GM12864 (cell line): ENCODE results near the gene PTK6.

Experiments used
- DNase-seq: peaks from one replicate; pipeline ENCODE4 v3.0.0-alpha.2; 2011; ENCODE audit warnings: low read depth
- H3K4me3 ChIP-seq: 2 replicates; pipeline ENCODE4 v1.5.1; 2011; ENCODE audit warnings: mild to moderate bottlenecking, low read depth, low read length, control low read depth
- CTCF ChIP-seq: IDR thresholded peaks from 2 replicates; pipeline ENCODE4 v1.5.1; 2011; ENCODE audit warnings: low read depth, mild to moderate bottlenecking, moderate library complexity, low read length, control low read depth, inconsistent platforms; ENCODE audit errors: missing control alignments

Gene PTK6

GRCh38 chr20:63567386-63568169 is 30.4 kb upstream of the PTK6 start:
- H3K4me3 ChIP-seq, result no peak overlapping the region
- TF ChIP-seq CTCF, result no peak
- peak; percentile 63 for DNase-seq

- no peak for DNase-seq
- H3K4me3 ChIP-seq, result no peak overlapping the region
- no peak for TF ChIP-seq CTCF
Observed at GRCh38 chr20:63567136-63567385, 29.9 kb upstream of the PTK6 start.

DNA sequence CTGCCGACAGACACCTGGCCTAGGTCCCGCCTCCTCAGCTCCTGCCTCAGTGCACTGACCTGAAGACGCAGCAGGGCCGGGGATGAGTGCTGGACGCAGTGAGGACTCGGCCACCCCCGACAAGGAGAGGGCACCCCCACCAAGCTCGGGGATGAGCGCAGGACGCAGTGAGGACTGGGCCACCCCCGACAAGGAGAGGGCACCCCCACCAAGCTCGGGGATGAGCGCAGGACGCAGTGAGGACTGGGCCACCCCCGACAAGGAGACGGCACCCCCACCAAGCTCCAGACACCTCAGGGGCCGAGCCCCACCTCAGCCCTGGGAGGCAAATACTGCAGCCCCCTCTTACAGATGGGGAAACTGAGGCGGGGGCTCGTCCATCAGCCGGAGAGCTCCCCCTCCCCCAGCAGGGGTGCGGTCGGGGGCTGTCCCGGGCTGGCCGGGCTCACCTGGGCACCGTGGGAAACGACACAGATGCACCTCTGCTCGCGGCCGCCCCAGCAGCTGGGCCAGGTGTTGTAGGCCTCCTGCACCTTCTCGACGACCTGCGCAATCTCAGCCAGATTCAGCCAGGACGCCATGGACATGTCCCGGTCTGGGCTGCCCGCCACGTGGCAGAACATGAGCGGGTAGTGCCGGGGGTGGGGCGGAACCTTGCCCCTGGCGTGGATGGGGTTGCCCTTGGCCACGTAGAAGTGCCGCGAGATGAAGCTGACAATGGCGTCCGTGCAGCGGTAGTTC is 29.4 kb upstream of the PTK6 start:
- TF ChIP-seq CTCF, result no peak
- H3K4me3 ChIP-seq, result no peak overlapping the region
- DNase-seq, result no peak

- H3K4me3 ChIP-seq, result no peak overlapping the region
- no peak for TF ChIP-seq CTCF
- no peak for DNase-seq
Observed at GRCh38 chr20:63565699-63566335, 28.6 kb upstream of the PTK6 start.

DNA sequence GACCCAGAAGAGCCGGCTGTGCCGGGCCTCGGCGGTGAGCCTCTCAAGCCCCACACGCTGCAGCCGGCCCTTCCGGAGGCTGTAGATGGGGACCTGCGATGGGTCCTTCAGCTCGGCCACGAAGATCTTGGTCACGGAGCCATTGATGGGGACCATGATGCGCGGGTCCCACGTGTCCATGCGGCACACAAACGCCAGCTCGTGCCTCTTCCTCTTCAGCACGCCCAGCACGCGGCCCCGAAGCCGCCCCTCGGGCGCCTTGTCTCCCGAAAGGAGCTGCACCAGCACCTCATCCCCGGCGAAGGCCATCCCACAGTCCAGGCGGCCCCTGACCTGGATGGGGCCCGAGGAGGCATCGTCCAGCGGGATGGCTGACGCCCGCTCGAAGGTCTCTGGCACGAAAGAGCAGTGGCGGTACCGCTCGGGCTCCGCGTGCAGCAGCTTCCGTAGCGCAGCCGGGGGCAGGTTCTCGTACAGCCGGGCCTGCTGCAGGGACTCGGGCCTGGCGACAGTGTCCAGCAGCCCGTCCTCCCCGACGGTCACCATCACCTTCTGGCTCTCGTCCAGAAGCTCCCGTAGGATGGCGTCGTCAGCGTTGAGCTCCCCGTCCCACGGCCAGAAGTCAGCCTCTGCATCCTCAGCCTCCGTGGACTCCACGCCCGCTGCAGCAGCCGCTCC is 28.0 kb upstream of the PTK6 start:
- TF ChIP-seq CTCF, result no peak
- H3K4me3 ChIP-seq, result no peak overlapping the region
- DNase-seq, result no peak

DNA sequence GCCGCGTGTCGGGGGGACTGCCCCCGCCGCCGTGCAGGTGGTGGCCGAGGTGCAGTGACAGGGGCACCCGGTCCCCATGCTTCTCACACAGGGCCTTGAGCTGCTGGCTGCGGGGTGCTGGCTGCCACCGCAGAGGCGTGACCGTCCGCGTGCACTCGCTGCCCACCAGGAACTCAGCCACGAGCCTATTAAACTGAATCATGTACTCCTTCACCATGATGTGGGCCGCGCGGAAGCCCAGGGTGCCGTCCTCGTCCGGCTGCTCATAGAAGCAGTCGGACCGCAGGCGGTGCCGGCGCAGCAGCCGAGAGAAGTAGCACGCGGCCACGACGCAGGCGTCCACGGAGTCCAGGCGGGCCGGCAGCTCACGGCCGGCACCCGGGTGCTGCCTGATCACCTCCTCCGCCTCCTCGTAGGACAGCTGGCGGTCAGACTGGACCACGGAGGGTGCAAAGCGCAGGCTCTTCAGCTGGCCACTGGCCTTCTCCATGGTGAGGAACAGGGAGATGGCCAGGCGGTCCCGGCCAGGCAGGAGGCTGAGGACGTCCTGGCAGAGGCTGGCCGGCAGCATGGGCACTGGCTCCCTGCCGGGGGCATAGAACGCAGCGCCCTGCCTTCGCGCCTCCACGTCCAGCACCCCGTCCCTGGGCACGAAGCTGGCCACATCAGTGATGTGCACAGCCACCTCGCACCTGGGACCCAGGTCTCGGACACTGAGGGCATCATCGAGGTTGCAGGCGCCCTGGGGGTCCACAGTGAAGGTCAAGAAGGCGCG is 27.0 kb upstream of the PTK6 start:
- DNase-seq, result no peak
- TF ChIP-seq CTCF, result no peak
- H3K4me3 ChIP-seq, result no peak overlapping the region
